HepG2 (cell line): Measurements from ENCODE around the gene QRSL1.

Experiments used
- CBX5 ChIP-seq: sonication (generic); formaldehyde crosslinking; IDR thresholded peaks from 2 replicates; pipeline ENCODE4 v1.4.0; 2020; ENCODE audit warnings: missing genetic modification reagents, borderline replicate concordance
- CTCF ChIP-seq: sonication (generic); formaldehyde crosslinking; IDR thresholded peaks from 2 replicates; pipeline ENCODE4 v1.5.0; 2020; ENCODE audit warnings: mild to moderate bottlenecking, missing genetic modification reagents, moderate library complexity

GRCh38 chr6:106586815-106587415 is 42.5 kb upstream of the QRSL1 start:
- no peak for TF ChIP-seq CTCF (CRISPR knock-in tag)
- no peak for TF ChIP-seq CBX5 (CRISPR knock-in tag)
